HPDE6-E6E7 (cell line): Measurements from ENCODE around the gene FAM20B.
"Not testable (repeated sequence)": the region's sequence is repeated elsewhere in the genome, so short reads cannot be mapped to it uniquely, and the experiment has no call there.

Experiments used
- DNase-seq: peaks from one replicate; pipeline ENCODE4 v3.0.0; 2011; ENCODE audit warnings: missing footprints; ENCODE audit errors: extremely low spot score

FAM20B gene

GRCh38 chr1:179023946-179024650 is 1.6 kb upstream of the FAM20B start:
- no peak for DNase-seq

DNA sequence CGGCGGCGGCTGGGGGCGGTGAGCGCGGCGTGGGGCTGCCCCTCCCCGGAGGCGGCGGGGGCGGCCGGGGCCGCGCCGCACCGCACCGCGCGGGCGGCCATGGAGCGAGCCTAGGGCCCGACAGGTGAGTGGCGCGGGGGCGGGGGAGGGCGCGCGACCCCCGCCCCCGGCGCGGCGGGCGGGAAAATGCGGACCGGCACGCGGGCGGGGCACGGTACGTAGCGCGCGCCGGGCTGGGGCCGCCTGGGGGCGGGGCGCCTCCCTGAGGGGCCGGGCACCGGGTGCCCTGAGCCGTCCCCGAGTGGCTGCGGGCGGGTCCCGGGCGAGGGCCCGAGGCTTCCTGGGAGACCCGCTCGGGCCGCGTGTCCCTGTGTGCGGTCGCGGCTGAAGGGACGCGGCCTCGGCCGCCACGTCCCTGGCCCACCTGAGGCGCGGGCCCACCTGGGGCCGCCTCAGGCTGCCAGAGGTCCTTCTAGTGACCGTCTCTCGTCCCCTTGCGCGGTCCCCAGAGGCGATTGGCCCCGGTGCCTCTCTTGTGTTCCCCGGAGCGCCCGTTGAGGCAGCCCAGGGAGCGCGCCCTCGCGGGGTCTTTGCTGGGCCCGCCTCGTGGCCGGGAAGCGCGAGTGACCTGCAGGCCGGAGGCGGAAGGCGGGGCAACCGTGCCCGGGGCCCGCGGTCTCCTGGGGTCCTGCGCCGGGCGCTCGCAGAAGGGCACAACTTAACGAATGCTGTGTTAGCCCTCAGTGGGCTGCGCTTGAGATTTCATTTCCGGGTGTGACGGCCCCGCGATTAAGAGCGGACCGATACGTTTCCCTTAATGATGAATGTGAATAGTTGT is 500 bp downstream of the FAM20B start:
- peak; percentile 38 for DNase-seq

GRCh38 chr1:179026813-179027669 is 1.3 kb downstream of the FAM20B start:
- DNase-seq: no peak

DNA sequence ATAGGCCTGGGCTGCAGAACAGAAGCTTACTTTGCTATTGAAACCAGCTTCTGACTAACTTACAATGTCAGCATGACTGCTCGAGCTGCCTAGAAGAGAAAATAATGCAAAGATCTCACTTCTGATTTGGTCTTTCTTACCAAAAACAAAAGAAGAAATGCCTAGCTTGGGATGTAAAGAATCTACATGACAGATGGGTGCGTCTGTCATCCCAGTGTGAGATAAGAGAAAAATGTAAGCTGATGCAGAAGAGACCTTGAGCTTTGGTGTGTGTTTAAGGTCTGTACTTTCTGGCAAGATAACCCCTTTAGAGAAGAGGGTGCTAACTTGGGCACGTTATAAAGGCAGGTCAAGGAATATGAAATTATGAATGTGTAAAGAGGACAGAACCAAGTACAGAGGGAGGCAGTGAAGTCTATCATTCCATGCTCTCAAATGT is 3.6 kb downstream of the FAM20B start:
- DNase-seq: no peak

GRCh38 chr1:179030130-179030529 is 4.4 kb downstream of the FAM20B start:
- no peak for DNase-seq

GRCh38 chr1:179030683-179031082 is 5.0 kb downstream of the FAM20B start:
- no peak for DNase-seq

- no peak for DNase-seq
Observed at GRCh38 chr1:179031284-179031683, 5.6 kb downstream of the FAM20B start.

DNA sequence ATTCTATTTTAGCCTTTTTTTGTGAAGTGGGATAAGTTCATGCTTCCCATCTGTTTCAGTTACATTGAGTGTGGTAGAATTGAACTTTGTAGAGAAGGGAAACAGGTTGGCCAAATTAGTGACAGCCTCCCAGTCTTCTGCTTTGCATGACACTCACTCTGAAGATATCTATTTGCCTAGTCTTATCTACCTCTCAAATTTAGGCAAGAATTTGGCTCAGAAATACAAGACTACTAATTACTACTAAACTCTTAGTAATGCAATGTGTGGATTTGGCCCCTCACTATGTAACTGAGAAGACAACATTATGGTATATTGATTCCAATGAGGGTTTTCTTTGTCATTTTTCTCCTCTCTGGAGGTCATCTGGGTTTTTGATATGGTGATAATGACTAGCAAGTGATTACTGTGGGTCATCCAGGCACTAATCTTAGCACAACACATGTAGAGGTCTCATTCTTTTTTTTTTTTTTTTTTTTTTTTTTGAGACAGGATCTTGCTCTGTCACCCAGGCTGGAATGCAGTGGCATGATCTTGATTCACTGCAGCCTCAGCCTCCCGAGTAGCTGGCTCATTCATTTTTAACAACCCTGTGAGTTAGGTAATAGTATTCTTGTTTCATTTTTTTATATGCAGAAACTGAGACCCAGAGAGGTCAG is 6.3 kb downstream of the FAM20B start:
- DNase-seq: no peak

DNA sequence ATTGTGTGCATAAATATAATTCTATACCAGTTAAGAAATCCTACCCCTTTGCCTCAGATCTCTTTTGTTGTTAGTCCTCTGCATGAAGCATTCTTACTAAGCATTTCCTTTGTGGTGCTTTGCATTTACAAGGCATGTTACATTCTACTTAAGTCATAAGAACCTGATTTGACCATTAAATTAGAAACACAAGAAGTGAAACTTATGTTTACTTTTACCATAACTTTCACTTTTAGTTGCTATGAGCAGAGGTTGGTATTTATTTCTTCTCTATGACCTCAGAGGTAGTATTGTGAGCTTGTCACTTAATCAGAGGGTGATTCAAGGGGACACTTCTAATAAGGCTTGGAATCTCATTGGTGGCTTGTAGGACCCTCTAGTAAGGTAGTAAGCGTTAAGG is 9.0 kb downstream of the FAM20B start:
- DNase-seq: no peak

- peak; percentile 25 for DNase-seq
Observed at GRCh38 chr1:179036844-179037465, 11.3 kb downstream of the FAM20B start.

- peak; percentile 28 for DNase-seq
Observed at GRCh38 chr1:179038528-179039281, 13.0 kb downstream of the FAM20B start.

DNA sequence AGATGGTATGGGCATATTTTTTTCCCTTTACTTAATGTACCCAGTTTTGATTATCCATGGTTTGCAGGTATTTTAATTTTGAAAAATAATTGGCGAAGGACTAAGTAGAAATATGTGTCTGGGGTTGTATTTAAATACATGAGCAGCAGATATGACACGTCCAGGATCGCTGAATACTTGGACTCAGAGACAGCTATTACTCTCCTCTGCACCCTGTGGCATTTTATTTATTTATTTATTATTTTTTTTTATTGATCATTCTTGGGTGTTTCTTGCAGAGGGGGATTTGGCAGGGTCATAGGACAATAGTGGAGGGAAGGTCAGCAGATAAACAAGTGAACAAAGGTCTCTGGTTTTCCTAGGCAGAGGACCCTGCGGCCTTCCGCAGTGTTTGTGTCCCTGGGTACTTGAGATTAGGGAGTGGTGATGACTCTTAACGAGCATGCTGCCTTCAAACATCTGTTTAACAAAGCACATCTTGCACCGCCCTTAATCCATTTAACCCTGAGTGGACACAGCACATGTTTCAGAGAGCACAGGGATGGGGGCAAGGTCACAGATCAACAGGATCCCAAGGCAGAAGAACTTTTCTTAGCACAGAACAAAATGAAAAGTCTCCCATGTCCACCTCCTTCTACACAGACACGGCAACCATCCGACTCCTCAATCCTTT is 13.9 kb downstream of the FAM20B start:
- DNase-seq: not testable (repeated sequence)

DNA sequence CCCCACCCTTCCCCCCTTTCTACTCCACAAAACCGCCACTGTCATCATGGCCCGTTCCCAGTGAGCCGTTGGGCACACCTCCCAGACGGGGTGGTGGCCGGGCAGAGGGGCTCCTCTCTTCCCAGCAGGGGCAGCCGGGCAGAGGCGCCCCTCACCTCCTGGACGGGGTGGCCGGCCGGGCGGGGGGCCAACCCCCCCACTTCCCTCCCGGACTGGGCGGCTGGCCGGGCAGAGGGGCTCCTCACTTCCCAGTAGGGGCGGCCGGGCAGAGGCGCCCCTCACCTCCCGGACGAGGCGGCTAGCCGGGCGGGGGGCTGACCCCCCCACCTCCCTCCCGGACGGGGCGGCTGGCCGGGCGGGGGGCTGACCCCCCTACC is 14.5 kb downstream of the FAM20B start:
- not testable (repeated sequence) for DNase-seq

DNA sequence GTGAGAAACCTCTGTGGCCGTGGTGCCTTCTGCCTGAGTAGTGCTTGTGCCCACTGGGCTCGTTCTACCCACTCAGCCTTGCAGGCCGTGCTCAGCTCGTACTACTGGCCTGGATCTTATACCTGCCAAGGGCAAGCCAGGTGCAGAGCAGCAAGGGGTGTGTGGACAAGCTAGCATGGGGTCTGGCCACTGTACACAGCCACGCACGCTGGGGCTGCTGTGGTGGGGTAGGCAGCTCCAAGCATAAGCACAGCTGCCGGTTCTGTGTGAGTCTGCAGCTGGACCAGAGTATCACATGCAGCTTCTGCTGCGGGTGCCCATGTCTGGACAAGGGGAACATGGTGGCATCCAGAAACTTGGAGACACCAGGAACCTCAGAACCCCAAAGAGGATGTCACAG is 16.4 kb downstream of the FAM20B start:
- no peak for DNase-seq

- no peak for DNase-seq
Observed at GRCh38 chr1:179042700-179043099, 17.0 kb downstream of the FAM20B start.

DNA sequence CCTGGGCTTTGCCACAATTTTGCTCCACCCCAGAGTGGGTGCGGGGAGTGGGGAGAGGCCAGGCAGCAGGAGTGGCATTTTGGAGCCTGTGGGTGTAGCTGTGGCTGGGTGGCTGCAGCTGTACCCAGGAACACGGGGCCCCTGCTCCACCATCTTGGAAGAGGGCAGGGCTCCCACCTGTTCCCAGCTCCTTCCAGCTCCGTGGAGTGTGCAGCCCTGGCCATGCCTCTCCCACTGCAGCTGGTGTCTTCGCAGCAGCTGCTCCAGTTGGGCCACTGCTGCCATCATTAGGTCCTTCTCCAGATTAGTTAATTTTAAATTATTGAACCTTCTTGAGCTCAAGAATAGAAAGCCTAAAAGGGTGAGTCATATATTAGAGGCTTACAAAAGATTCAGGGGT is 17.6 kb downstream of the FAM20B start:
- no peak for DNase-seq

DNA sequence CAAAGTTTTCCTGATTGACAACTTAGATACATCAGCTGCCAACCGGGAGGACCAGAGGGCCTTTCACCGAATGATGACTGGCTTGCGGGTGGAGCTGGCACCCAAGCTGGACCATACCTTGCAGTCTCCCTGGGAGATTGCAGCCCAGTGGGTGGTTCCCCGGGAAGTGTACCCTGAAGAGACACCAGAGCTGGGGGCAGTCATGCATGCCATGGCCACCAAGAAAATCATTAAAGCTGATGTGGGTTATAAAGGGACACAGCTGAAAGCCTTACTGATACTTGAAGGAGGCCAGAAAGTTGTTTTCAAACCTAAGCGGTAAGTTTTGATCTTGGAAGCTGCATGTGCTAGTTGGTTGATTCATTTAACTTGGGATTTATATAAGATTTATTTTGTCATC is 18.2 kb downstream of the FAM20B start:
- DNase-seq: no peak

DNA sequence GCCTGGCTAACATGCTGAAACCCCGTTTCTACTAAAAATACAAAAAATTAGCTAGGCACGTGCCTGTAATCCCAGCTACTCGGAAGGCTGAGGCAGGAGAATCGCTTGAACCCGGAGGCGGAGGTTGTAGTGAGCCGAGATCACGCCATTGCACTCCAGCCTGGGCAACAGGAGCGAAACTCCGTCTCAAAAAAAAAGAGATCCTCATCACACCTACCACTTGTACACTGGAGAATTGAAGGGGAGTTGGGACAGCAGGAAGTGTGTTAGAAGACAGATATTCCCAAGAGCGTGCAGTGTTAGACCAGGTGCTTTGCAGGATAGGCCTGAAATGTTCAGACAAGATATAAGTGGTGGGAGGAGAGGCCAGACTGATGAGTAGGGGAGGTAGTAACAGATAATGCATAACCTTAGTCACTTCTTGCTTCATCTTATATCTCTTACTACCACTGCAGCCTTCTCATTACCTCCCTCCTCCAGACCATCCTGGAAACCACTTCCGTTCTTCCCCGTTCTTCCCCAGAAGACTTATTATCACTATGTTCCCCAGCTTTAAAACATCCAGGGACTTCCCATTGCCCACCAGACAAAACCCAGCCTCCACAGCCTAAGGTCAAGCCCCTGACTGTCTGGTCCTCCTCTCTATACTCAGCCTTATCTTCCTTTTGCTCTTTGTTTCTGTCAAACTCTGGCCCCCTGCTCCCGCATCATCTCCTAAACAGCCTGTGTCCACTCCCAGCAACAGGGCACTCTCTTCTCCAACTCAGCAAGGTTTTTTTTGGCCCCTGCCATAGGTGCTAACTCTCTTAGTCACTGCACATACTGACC is 21.3 kb downstream of the FAM20B start:
- DNase-seq: no peak

GRCh38 chr1:179047636-179047997 is 21.9 kb downstream of the FAM20B start:
- no peak for DNase-seq
